PFSK-1 (cell line): ENCODE data around the gene ACOX2.

Source experiments
- POLR2AphosphoS5 ChIP-seq: IDR thresholded peaks from 2 replicates; pipeline ENCODE4 v1.6.1; 2012; ENCODE audit warnings: low read depth, mild to moderate bottlenecking, control low read depth, low read length, moderate library complexity
- TAF1 ChIP-seq: IDR thresholded peaks from 2 replicates; pipeline ENCODE4 v1.6.1; 2012; ENCODE audit warnings: low read length, control low read depth, borderline replicate concordance; ENCODE audit not compliant: insufficient read depth

- TF ChIP-seq POLR2AphosphoS5 = no peak
- no peak for TF ChIP-seq TAF1
These were observed 49.0 kb upstream of the ACOX2 start for GRCh38 chr3:58585994-58586393.
